Fibroblast of lung (primary cell): ENCODE measurements around the gene GPR61.

ENCODE experiments used
- CTCF ChIP-seq, 2 donors: IDR thresholded peaks in 1 of 2; conservative IDR thresholded peaks in 1 of 2; 1 replicate in 1 of 2; 2 replicates in 1 of 2; pipeline ENCODE4 v1.5.1; 2011 to 2012; ENCODE audit warnings: low read length in 2 of 2, control low read depth in 1 of 2, inconsistent platforms in 1 of 2, low read depth in 1 of 2, mild to moderate bottlenecking in 1 of 2
- EZH2 ChIP-seq: IDR thresholded peaks from 2 replicates; pipeline ENCODE4 v1.5.1; 2012; ENCODE audit warnings: low read length, control low read depth, mild to moderate bottlenecking; ENCODE audit errors: missing control alignments

- no peak for TF ChIP-seq CTCF (conservative IDR thresholded peaks at IDR 0.05 in 1 of 2, IDR thresholded peaks at IDR 0.05 in 1 of 2; ENCODE audit: low read depth in 1 of 2, low read length in 2 of 2)
- TF ChIP-seq EZH2: no peak
Observed at GRCh38 chr1:109595531-109595930, 55.9 kb downstream of the GPR61 start.
